IPS-18c (cell line): Measurements from ENCODE around the gene S100G.
"Not testable (repeated sequence)": the region's sequence is repeated elsewhere in the genome, so short reads cannot be mapped to it uniquely, and the experiment has no call there.

ENCODE experiments used
- H3K4me3 ChIP-seq: 2 replicates; pipeline ENCODE4 v1.7.0; 2013; ENCODE audit warnings: low read depth, mild to moderate bottlenecking, low read length, moderate library complexity; ENCODE audit not compliant: insufficient read depth
- H3K9me3 ChIP-seq: one replicate; pipeline ENCODE4 v1.6.1; 2013; ENCODE audit warnings: mild to moderate bottlenecking, low read length, moderate library complexity; ENCODE audit not compliant: control insufficient read depth, insufficient read depth

The S100G gene

GRCh38 chrX:16649858-16650257, at the start of gene S100G:
Gene S100G, plus strand, starts transcription at chrX:16650158. Its CDS starts 849 bp downstream, at chrX:16651007.
- no peaks in the 10 kb centered on the region for H3K9me3 ChIP-seq
- no peak within 1 kb of the TSS for H3K4me3 ChIP-seq

- Histone ChIP-seq H3K4me3 (no peak overlapping the region), H3K9me3 (no peaks in the 10 kb centered on the region)
Measured at GRCh38 chrX:16601885-16602284, 48.1 kb upstream of the S100G start.

GRCh38 chrX:16603235-16603634, 46.7 kb upstream of the S100G start:
- H3K4me3 ChIP-seq, H3K9me3 ChIP-seq: not testable (repeated sequence)

GRCh38 chrX:16603822-16604221, 46.1 kb upstream of the S100G start:
- H3K4me3 ChIP-seq: no peak overlapping the region
- H3K9me3 ChIP-seq: no peaks in the 10 kb centered on the region

- no peaks in the 10 kb centered on the region for H3K9me3 ChIP-seq
- no peak overlapping the region for H3K4me3 ChIP-seq
Measured at GRCh38 chrX:16604337-16604736, 45.6 kb upstream of the S100G start.

GRCh38 chrX:16606142-16606720, 43.7 kb upstream of the S100G start:
- no peak overlapping the region for H3K4me3 ChIP-seq
- no peaks in the 10 kb centered on the region for H3K9me3 ChIP-seq

- Histone ChIP-seq H3K4me3 (no peak overlapping the region), H3K9me3 (no peaks in the 10 kb centered on the region)
Measured at GRCh38 chrX:16610121-16610621, 39.8 kb upstream of the S100G start.

- H3K9me3 ChIP-seq, H3K4me3 ChIP-seq: not testable (repeated sequence)
Measured at GRCh38 chrX:16610654-16611053, 39.3 kb upstream of the S100G start.

- no peak overlapping the region for H3K4me3 ChIP-seq
- H3K9me3 ChIP-seq: no peaks in the 10 kb centered on the region
Measured at GRCh38 chrX:16612257-16612897, 37.6 kb upstream of the S100G start.

- Histone ChIP-seq H3K4me3 (no peak overlapping the region), H3K9me3 (no peaks in the 10 kb centered on the region)
Measured at GRCh38 chrX:16617382-16617781, 32.6 kb upstream of the S100G start.

GRCh38 chrX:16618422-16618821, 31.5 kb upstream of the S100G start:
- H3K4me3 ChIP-seq: no peak overlapping the region
- no peaks in the 10 kb centered on the region for H3K9me3 ChIP-seq

- Histone ChIP-seq H3K4me3 (no peak overlapping the region), H3K9me3 (no peaks in the 10 kb centered on the region)
Measured at GRCh38 chrX:16619024-16619423, 30.9 kb upstream of the S100G start.

- not testable (repeated sequence) for H3K9me3 ChIP-seq, H3K4me3 ChIP-seq
Measured at GRCh38 chrX:16628511-16628910, 21.4 kb upstream of the S100G start.

GRCh38 chrX:16628946-16629595, 20.9 kb upstream of the S100G start:
- Histone ChIP-seq H3K9me3 (no peaks in the 10 kb centered on the region), H3K4me3 (no peak overlapping the region)

- Histone ChIP-seq H3K9me3 (no peaks in the 10 kb centered on the region), H3K4me3 (no peak overlapping the region)
Measured at GRCh38 chrX:16629909-16630308, 20.0 kb upstream of the S100G start.

GRCh38 chrX:16633754-16634153, 16.2 kb upstream of the S100G start:
- Histone ChIP-seq H3K4me3 (no peak overlapping the region), H3K9me3 (no peaks in the 10 kb centered on the region)

GRCh38 chrX:16635040-16635439, 14.9 kb upstream of the S100G start:
- Histone ChIP-seq H3K4me3 (no peak overlapping the region), H3K9me3 (no peaks in the 10 kb centered on the region)

- Histone ChIP-seq H3K9me3 (no peaks in the 10 kb centered on the region), H3K4me3 (no peak overlapping the region)
Measured at GRCh38 chrX:16635596-16635995, 14.4 kb upstream of the S100G start.
